BE2C (cell line): ENCODE measurements around the gene TRHDE.
A peak's percentile ranks its signal among the peaks of the same experiment; 100 is the strongest.

Source experiments
- DNase-seq: peaks from one replicate; pipeline ENCODE4 v3.0.0-alpha.2; 2020
- H3K27me3 ChIP-seq: fragments of 250-450 bp; sonication (Bioruptor Pico); 2 replicates; pipeline ENCODE4 v1.5.1; 2020; ENCODE audit warnings: mild to moderate bottlenecking
- H3K36me3 ChIP-seq: fragments of 250-450 bp; sonication (Bioruptor Pico); 2 replicates; pipeline ENCODE4 v1.5.1; 2020; ENCODE audit warnings: mild to moderate bottlenecking
- H3K4me1 ChIP-seq: fragments of 250-450 bp; sonication (Bioruptor Pico); 2 replicates; pipeline ENCODE4 v1.5.1; 2020
- H3K4me3 ChIP-seq: 2 replicates; pipeline ENCODE4 v1.5.1; 2011; ENCODE audit warnings: low read depth, low read length
- H3K9me3 ChIP-seq: fragments of 250-450 bp; sonication (Bioruptor Pico); 2 replicates; pipeline ENCODE4 v1.5.1; 2020
- CTCF ChIP-seq: IDR thresholded peaks from 2 replicates; pipeline ENCODE4 v1.5.1; 2012; ENCODE audit warnings: mild to moderate bottlenecking, low read depth, low read length

The TRHDE gene

GRCh38 chr12:72276181-72276805 is 4.1 kb downstream of the TRHDE start:
- Histone ChIP-seq H3K36me3 (no peaks in the 10 kb centered on the region), H3K4me3 (no peak overlapping the region), H3K9me3 (no peaks in the 10 kb centered on the region), H3K27me3 (peaks cover 61% of the 10 kb centered on the region), H3K4me1 (no peaks in the 10 kb centered on the region)
- no peak for TF ChIP-seq CTCF
- DNase-seq: no peak

- Histone ChIP-seq H3K9me3 (no peaks in the 10 kb centered on the region), H3K36me3 (no peaks in the 10 kb centered on the region), H3K4me1 (no peaks in the 10 kb centered on the region), H3K27me3 (peaks cover 50% of the 10 kb centered on the region), H3K4me3 (no peak overlapping the region)
- TF ChIP-seq CTCF: no peak
- DNase-seq: no peak
Measured at GRCh38 chr12:72277415-72277814, 5.2 kb downstream of the TRHDE start.

GRCh38 chr12:72278894-72279293 is 6.7 kb downstream of the TRHDE start:
- Histone ChIP-seq H3K27me3 (peaks cover 35% of the 10 kb centered on the region), H3K36me3 (no peaks in the 10 kb centered on the region), H3K9me3 (no peaks in the 10 kb centered on the region), H3K4me1 (no peaks in the 10 kb centered on the region), H3K4me3 (no peak overlapping the region)
- no peak for DNase-seq
- TF ChIP-seq CTCF: no peak

- DNase-seq: no peak
- H3K4me3 ChIP-seq: no peak overlapping the region
- H3K27me3 ChIP-seq: peaks cover 20% of the 10 kb centered on the region
- H3K9me3 ChIP-seq: no peaks in the 10 kb centered on the region
- no peaks in the 10 kb centered on the region for H3K4me1 ChIP-seq
- no peaks in the 10 kb centered on the region for H3K36me3 ChIP-seq
- TF ChIP-seq CTCF: no peak
Measured at GRCh38 chr12:72281126-72281525, 9.0 kb downstream of the TRHDE start.

GRCh38 chr12:72282721-72283120 is 10.6 kb downstream of the TRHDE start:
- H3K9me3 ChIP-seq: no peaks in the 10 kb centered on the region
- no peak for DNase-seq
- no peak overlapping the region for H3K4me3 ChIP-seq
- H3K27me3 ChIP-seq: peaks cover 5% of the 10 kb centered on the region
- no peaks in the 10 kb centered on the region for H3K36me3 ChIP-seq
- peak; percentile 40 for TF ChIP-seq CTCF
- H3K4me1 ChIP-seq: no peaks in the 10 kb centered on the region

DNA sequence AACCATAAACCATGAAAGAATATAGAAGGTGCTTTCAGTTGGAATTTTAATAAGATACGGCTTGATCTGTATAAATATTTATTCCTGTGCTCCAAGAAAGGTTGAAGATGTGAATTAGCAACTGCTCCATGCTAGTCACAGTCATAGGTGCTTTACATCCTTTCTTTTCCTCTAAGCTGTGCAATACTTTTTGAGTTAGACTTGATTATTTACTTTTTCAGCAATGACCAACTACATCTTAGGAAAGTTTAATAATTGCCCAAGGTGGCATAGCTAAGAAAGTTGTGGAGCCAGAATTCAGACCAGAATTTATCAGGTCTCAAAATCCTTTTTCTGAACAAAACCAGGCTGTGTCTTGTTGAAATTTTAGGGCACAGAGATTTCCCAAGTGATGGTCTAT is 13.7 kb downstream of the TRHDE start:
- no peak for DNase-seq
- Histone ChIP-seq H3K36me3 (no peaks in the 10 kb centered on the region), H3K27me3 (no peaks in the 10 kb centered on the region; the same call in none of the 2 replicates), H3K9me3 (no peaks in the 10 kb centered on the region), H3K4me1 (no peaks in the 10 kb centered on the region), H3K4me3 (no peak overlapping the region)
- TF ChIP-seq CTCF: no peak
